Hepatocyte (in vitro differentiated cells): ENCODE measurements around the gene PLXNB2.

Source experiments
- EZH2 ChIP-seq: fragments of 200-600 bp; sonication (generic); IDR thresholded peaks from 2 replicates; pipeline ENCODE4 v1.6.1; 2016; ENCODE audit warnings: antibody characterized with exemption, mild to moderate bottlenecking, borderline replicate concordance
- TF ChIP-seq, protein P1 (sequence below): fragments of 200-600 bp; sonication (generic); IDR thresholded peaks from 2 replicates; pipeline ENCODE4 v1.5.1; 2016; ENCODE audit warnings: antibody characterized with exemption, mild to moderate bottlenecking; ENCODE audit not compliant: poor library complexity

GRCh38 chr22:50300620-50301257 lies 6.7 kb downstream of the PLXNB2 start:
- TF ChIP-seq, protein P1, sequence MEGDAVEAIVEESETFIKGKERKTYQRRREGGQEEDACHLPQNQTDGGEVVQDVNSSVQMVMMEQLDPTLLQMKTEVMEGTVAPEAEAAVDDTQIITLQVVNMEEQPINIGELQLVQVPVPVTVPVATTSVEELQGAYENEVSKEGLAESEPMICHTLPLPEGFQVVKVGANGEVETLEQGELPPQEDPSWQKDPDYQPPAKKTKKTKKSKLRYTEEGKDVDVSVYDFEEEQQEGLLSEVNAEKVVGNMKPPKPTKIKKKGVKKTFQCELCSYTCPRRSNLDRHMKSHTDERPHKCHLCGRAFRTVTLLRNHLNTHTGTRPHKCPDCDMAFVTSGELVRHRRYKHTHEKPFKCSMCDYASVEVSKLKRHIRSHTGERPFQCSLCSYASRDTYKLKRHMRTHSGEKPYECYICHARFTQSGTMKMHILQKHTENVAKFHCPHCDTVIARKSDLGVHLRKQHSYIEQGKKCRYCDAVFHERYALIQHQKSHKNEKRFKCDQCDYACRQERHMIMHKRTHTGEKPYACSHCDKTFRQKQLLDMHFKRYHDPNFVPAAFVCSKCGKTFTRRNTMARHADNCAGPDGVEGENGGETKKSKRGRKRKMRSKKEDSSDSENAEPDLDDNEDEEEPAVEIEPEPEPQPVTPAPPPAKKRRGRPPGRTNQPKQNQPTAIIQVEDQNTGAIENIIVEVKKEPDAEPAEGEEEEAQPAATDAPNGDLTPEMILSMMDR, result no peak
- no peak for TF ChIP-seq EZH2
